Measurements from ENCODE around the gene HNRNPDL.

The HNRNPDL gene

DNA sequence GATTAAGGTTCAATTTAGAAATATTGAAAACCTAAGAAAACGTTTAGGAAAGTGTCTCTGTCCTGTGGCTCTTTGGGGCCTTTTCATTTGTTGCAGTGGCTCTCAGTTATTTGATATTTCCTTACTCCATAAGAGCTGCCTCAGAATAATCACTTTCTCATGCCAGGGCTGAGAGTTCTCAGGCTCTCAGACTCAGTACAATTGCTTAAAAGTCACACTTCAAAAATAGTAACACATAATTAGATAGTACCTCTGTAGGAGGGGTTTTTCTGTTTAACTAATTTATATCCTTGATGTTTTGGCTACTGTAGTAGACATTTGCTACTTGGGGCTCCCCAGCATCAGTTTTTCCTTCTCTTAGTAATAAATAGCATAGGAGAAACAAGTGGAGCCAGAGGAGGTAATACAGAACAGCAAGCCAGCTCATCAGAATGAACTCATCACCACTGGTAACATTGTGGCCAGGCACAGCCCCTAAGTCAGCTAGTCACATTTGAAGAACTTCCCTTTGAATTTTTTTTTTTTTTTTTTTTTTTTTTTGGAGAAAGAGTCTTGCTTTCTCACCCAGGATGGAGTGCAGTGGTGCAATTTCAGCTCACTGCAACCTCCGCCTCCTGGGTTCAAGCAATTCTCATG, 48.5 kb downstream of the HNRNPDL start:
- DNase-seq, result no peak

DNA sequence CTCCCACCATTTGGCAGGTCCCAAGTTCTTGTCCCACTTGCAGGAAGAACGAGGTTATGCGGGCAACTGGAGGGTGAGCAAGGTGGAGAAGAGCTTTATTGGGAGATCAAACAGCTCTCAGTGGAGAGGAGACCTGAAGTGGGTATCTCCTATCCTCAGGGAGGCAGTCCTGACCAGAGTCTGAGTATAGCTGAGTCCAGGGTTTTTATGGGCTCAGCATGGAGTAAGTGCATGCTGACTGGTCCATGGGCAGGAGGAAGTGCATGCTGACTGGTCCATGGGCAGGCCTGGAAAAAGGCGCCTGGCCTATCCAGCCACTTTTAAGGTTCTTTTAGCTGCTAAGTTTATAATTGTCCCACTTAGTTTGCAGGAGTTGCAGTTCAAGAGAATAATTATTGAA, 49.0 kb downstream of the HNRNPDL start:
- DNase-seq, result no peak

- DNase-seq, result no peak
Observed at GRCh38 chr4:82380831-82381230, 49.4 kb downstream of the HNRNPDL start.

- DNase-seq, result no peak
Observed at GRCh38 chr4:82380344-82380743, 49.9 kb downstream of the HNRNPDL start.

GRCh38 chr4:82376109-82376508, 54.2 kb downstream of the HNRNPDL start:
- DNase-seq, result no peak

DNA sequence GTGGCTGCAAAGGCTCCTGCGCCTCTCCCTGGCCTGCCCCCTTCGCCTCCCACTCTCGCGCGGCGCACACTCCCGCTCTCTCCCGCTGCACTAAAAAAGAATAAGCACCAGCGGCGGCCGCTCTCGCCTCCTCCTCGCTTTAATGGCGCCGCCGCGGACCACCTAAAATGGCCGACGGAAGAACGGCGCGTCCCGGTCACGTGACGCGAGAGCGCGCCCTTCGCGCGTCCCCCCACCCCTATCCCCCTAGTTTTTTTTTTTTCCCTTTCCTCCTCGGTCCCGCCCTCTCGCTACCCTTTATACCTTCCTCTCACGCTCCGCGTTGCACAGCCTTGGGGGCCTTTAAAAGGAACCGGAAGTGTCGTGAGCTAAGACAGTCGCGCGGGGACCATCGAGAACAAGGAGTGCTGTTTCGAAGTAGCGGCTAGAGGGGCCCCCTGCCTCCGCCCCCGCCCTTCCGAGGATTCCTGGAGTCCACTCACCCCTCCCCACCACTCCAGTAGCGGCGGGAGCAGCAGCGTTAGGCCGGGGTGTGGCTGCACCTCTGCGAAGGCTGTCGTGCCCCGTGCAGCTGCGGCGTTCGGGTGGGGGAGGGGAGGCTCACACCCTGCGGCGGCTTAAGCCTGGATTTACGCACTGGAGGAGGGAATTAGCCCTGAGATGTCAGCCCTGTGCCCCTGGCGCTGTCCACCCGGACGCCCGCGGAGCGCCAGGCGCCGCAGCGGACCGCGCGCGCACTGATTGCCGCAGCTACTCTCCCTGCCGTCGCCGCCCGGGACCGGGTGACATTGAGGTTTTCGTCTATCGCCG, 56.2 kb downstream of the HNRNPDL start, which contains the start of gene HNRNPD:
Gene HNRNPD (minus strand): TSS at position 176 of the 810 bp plus-strand sequence. CDS start 313 bp downstream, outside the sequence.
- DNase-seq, result peak; percentile 97

GRCh38 chr4:82373486-82373815, 56.8 kb downstream of the HNRNPDL start:
- no peak for DNase-seq

All from NCI-H1694 (cell line).